ENCODE results near the gene MPV17.

- TF ChIP-seq CTCF (conservative IDR thresholded peaks at IDR 0.05 in 1 of 2, IDR thresholded peaks at IDR 0.05 in 1 of 2; ENCODE audit: low read depth in 1 of 2, low read length in 2 of 2) (no peak), EZH2 (IDR thresholded peaks at IDR 0.05; ENCODE audit: low read length, missing control alignments) (no peak)
These were observed 17.4 kb downstream of the MPV17 start for GRCh38 chr2:27305516-27305915.

All from fibroblast of lung (primary cell).